HG02943 (cell line): ENCODE results near the gene TBC1D2.
"Not testable (repeated sequence)": the region's sequence is repeated elsewhere in the genome, so short reads cannot be mapped to it uniquely, and the experiment has no call there.

ENCODE experiments used
- ATAC-seq: cut with Tn5 transposase; IDR thresholded peaks from one replicate; pipeline ENCODE4 v1.9.1; 2021; ENCODE audit warnings: mild to moderate bottlenecking, low read depth, moderate library complexity; ENCODE audit not compliant: unreplicated experiment

Gene TBC1D2, protein sequence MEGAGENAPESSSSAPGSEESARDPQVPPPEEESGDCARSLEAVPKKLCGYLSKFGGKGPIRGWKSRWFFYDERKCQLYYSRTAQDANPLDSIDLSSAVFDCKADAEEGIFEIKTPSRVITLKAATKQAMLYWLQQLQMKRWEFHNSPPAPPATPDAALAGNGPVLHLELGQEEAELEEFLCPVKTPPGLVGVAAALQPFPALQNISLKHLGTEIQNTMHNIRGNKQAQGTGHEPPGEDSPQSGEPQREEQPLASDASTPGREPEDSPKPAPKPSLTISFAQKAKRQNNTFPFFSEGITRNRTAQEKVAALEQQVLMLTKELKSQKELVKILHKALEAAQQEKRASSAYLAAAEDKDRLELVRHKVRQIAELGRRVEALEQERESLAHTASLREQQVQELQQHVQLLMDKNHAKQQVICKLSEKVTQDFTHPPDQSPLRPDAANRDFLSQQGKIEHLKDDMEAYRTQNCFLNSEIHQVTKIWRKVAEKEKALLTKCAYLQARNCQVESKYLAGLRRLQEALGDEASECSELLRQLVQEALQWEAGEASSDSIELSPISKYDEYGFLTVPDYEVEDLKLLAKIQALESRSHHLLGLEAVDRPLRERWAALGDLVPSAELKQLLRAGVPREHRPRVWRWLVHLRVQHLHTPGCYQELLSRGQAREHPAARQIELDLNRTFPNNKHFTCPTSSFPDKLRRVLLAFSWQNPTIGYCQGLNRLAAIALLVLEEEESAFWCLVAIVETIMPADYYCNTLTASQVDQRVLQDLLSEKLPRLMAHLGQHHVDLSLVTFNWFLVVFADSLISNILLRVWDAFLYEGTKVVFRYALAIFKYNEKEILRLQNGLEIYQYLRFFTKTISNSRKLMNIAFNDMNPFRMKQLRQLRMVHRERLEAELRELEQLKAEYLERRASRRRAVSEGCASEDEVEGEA

GRCh38 chr9:98255578-98256296 is at the start of gene TBC1D2:
Gene TBC1D2, minus strand, starts transcription at chr9:98255649. Its CDS starts 108 bp downstream, at chr9:98255541.
- ATAC-seq: peak; percentile 84

GRCh38 chr9:98304381-98304780 is 48.9 kb upstream of the TBC1D2 start:
- no peak for ATAC-seq

DNA sequence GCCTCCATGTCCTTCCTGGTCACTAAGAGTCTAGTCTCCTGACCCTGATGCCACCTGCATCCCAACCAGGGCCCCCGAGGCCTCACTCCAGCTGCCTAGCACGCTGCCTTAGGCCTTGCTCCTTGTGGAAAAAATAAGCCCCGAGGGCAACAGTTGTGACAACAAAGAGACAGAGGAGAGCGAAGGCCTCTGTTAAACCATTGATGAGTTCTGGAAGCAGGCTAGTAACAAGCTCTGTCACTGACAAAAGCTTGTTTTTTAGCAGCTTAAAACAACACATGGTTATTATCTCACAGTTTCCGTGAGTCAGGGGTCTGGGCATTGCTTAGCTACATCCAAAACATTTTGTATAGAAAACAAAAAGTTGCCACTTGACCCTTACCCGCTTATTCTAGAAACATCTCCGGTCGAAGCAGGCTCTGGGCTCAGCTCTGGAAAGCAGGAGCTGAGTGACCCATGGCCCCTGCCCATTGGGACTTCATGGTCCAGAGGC is 48.2 kb upstream of the TBC1D2 start:
- no peak for ATAC-seq

DNA sequence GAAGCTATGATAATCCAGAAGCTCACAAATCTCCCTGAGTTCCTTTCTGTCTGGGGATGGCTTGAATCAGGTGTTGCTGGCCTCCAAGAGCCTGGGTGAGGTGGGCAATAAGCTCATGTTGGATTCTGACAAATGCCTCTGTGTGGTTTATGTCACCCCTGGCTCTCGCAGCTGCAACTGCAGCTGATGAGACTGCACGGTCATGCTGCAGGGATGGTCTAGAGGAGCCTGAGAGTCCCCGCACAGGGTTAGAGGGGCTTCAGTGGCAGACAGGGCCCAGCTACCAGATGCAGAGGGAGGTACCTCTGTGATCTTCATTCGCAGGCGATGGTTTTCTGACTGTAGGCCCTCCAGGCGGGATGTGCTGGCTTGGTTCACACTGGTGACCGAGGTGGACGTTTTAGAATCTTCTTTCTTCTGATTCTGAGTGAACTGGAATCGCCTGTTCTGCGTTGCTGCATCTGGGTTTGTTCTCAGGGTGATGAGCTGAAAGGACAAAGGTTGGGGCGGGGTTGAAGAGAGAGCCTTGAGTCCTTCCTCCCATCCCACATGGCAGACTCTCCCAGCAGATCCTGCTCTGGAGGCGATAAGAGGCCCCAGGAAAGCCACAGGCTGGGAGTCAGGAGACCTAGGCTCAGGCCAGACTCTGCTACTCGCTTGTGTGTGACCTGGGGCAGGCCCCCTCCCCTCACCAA is 47.6 kb upstream of the TBC1D2 start:
- no peak for ATAC-seq

- no peak for ATAC-seq
Measured at GRCh38 chr9:98302150-98302549, 46.7 kb upstream of the TBC1D2 start.

DNA sequence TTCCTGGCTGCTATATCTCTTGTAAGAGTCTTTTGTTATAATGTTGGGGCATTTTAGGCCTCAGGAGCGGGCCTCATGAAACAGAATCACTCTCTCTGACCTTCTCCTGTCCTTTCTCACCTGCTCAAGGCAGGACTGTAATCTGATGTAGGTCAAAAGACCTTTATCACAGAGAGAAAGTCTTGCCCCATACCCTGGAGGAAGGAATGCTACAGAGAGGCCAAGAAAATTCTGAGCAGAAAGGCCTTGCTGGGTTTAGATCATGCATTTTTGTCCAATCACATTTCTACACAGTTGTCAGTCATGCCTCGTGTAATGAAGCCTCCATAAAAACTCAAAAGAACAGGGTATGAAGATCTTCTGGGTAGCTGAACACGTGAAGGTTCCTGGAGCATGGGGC is 45.2 kb upstream of the TBC1D2 start:
- ATAC-seq: no peak

DNA sequence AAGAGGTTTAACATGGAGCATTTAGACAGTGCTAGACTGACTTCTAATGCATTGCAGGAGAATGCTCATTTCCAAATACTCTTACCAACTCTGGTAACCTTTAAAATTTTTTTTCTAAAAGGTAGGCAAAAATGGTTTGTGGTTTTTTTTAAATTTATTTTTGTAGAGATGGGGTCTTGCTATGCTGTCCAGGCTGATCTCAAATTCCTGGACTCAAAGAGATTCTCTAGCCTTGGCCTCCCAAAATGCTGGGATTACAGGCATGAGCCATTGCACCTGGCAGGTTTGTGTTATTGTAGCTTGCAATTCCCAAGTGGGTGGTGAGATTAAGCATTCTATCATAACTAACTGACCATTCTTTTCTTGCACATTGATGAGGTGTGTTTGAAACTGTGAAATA is 43.0 kb upstream of the TBC1D2 start:
- no peak for ATAC-seq

- no peak for ATAC-seq
Measured at GRCh38 chr9:98295824-98296223, 40.4 kb upstream of the TBC1D2 start.

DNA sequence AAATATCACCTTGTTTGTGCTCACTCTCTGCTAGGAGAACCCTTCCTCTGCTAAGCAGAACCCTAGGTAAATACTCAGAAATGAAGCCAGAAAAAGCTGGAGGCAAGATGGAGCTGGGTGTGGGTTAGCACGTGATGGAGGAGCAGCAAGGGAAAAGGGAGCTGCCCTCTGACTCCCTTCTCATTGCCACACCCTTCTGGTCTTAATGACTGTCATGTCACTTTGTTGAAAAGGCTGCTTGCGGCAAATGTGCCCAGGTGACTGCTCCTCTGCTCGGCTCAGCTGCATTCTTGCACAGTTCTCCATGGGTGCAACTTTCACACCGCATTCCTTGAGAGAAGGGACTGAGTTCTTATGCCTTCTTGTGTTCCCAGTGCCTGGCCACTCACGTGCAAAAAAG is 36.4 kb upstream of the TBC1D2 start:
- no peak for ATAC-seq

GRCh38 chr9:98290411-98290810 is 35.0 kb upstream of the TBC1D2 start:
- ATAC-seq: no peak

GRCh38 chr9:98289614-98290201 is 34.3 kb upstream of the TBC1D2 start:
- no peak for ATAC-seq

- no peak for ATAC-seq
Measured at GRCh38 chr9:98288881-98289280, 33.4 kb upstream of the TBC1D2 start.

DNA sequence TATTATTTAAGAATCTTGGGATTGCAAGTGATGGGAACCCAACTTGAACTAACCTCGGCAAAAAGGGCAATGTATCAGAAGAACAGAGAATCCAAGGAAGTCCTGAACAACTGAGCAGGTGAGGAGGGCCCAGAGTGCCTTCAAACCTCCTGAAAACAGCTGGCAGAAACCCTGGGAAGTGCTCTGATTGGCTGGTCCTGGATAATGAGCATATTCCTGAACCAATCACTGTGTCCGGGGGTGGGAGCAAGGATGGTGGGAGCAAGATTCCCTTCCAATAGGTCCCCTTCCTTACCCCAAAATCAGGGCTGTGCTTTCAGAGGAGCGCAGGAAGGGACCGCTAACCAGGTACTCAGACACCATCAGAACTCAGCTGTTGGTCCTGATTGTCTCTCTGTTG is 31.9 kb upstream of the TBC1D2 start:
- ATAC-seq: no peak

- ATAC-seq: no peak
Measured at GRCh38 chr9:98285446-98285845, 30.0 kb upstream of the TBC1D2 start.

- no peak for ATAC-seq
Measured at GRCh38 chr9:98284754-98285153, 29.3 kb upstream of the TBC1D2 start.

DNA sequence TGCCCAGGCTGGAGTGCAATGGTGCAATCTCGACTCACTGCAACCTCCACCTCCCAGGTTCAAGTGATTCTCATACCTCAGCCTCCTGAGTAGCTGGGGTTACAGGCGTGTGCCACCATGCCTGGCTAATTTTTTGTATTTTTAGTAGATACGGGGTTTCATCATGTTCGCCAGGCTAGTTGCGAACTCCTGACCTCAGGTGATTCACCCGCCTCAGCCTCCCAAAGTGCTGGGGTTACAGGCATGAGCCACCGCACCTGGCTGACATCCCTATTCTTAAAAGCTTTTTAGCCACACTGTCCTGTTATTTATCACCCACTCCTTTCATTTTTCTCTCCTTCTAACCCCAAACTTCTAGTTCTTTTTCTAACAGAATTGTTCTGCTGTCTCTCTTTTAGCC is 27.7 kb upstream of the TBC1D2 start:
- ATAC-seq: not testable (repeated sequence)

- ATAC-seq: no peak
Measured at GRCh38 chr9:98281281-98281680, 25.8 kb upstream of the TBC1D2 start.

DNA sequence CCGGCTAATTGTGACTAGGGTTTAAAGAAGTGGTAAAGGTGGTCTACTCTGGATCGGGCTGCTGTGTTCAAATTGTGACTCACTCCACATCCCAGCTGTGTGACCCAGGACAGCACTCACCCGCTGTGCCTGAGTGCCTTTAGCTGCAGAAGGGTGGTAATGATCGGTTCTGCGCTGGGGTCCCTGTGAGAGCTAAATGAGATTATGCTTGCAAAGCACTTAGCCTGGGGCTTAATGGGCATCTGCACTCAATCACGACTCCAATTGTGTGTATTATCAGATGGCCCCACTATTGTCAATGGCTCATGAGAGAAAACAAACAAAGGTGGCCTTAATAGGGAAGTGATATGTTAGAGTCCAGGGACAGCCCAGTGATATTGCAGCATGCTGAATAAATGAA is 25.1 kb upstream of the TBC1D2 start:
- no peak for ATAC-seq

GRCh38 chr9:98280162-98280561 is 24.7 kb upstream of the TBC1D2 start:
- no peak for ATAC-seq
